NOMO-1 treated with dmso at 0.1 percent for 144 hours (cell line): Measurements from ENCODE around the gene ANKRD16.
A peak's percentile ranks its signal among the peaks of the same experiment; 100 is the strongest.
"Not testable (repeated sequence)": the region's sequence is repeated elsewhere in the genome, so short reads cannot be mapped to it uniquely, and the experiment has no call there.

Experiments used
- DNase-seq: peaks from one replicate; lab custom pipeline; 2025; ENCODE audit not compliant: unreplicated experiment; lab: John Stamatoyannopoulos, UW

The ANKRD16 gene

DNA sequence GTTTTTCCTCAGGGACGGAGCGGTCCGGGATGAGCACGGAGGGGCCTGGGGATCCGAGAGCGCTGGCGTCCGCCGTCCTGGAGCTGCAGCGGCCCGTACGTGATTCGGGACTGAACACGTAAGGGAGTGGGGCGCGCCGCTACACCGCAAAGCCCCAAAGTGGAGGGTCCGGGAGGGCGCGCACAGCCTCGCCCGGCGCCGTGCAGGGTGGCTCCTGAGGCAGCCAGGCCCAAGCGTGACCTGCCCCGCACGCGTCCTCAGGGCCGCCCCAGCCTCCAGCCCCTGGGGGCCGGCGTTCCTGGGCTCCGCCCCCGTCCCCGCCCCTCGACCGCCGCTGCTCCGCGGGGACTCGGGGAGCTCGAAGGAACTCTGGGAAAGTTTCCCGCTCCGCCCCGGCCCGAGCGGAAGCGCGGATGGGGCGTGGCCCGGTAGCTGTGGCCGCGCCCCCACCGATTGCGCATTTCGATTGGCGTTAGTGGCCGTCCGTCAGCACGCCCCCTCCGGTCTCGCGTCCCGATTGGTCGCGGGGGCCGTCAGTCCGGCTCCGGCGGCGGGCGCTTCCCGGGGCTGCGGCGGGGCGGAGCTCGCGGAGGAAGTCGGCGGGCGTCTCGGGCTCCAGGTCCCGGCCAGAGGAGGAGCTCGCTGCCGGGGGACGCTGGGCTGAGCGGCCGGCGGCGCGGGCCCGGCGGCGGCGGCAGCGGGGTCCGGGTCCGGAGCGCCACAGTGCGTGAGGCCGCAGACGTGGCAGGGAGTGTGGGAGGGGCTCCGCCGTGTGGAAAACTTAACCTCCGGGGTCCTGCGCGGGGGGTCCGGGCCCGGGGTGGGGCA lies at the start of gene ANKRD16, which contains the start of gene FBH1:
Gene ANKRD16, minus strand, starts transcription at position 270 of the 828 bp plus-strand sequence. CDS start 539 bp downstream, outside the sequence.
Gene FBH1, plus strand, starts transcription at position 620 of the 828 bp plus-strand sequence. Its CDS starts 103 bp downstream, at position 723.
- peak; percentile 95 for DNase-seq

DNA sequence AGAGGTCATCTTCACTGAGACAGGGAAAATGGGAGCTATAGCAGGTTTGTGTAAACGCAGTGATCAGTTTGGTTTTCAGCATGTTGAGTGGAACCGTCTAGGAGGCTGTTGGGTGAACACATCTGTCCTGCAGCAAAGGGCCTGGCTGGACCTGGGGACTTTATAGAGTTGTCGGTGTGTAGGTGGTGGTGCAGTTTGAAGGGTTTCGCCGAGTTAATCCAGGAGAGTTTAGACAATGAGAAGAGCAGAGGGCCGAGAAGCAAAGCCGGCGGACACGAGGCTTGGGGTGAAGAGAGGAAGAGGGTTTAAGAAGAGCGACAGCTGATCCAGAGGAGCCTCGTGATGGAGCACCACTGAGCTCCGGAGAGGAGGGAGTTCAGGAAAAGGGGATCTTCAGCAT lies 48.6 kb upstream of the ANKRD16 start:
- DNase-seq: no peak

DNA sequence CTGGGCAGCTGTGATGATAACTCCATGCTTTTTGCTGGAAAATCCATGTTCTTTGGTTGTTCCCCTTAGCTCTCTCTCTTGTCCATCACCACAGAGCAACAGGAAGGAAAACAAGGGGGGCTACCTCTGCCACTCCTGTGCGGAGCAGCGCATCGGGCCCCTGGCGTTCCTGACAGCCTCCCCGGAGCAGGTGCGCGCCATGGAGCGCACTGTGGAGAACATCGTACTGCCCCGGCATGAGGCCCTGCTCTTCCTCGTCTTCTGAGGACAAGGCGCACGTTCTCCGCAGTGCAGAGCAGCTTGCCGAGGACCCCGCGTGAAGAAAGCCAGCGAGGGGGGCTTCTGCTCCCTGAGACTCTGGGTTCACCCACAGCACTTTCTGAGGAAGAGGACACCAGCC lies 47.3 kb upstream of the ANKRD16 start:
- DNase-seq: no peak

DNA sequence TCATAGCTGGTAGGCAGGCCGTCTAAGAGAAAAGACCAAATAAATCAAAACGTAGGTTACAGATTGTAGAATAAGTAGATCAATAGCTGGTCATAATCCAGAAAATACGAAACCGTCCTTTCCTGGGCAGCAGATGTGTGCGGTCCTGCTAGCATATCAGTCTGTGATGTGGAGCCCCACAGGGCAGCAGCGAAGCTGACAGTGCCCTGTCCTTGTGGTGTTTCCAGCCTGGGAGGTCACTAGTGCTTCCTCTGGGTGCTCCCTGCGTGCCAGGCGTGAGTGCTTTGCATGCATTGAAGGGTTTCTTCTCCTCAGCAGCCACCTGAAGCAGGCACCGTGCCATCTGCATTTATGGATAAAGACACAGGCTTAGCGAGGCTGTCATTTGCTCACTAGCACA lies 45.9 kb upstream of the ANKRD16 start:
- no peak for DNase-seq

DNA sequence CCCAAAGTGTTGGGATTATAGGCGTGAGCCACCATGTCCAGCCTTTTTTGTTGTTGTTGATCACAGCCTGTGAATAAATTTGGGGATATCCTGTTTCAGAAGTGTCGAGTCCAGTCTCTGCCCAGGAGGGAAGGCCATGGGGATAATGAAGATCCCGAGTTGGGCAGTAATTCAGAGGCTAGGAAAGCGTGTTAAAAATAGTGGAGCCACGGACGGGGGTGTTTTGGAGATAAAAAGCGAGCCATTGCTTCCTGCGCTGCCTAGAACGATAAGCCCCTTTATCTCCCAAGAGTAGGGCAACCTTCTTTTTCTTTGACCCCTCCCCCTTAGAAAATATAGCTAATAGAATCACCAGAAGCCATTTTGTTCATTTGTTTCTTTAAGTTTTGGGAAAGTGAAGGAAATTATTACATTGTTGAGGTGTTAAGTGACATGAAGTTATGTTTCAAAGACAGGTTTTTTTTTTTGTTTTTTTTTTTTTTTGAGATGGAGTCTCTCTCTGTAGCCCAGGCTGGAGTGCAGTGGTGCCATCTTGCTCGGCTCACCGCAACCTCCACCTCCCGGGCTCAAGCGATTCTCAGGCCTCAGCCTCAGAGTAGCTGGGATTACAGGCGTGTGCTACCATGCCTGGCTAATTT lies 44.3 kb upstream of the ANKRD16 start:
- DNase-seq: no peak

DNA sequence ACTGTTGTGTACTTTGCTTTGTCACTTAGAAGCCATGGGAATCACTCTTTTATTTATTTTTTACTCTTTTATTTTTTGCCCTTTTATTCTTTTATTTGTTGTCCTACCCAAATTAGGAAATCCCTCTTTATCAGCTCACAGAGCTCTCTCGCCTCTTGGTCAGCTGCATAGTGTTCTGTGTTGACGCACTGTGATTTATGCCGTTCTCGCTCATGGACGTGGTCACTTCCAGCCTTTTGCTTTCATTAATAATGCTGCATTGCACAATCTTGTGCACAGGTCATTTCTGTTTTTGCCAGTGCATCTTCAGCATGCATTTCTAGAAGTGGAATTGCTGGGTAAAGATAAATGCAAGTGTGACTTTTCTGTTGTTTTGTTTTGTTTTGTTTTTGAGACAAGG lies 42.7 kb upstream of the ANKRD16 start:
- no peak for DNase-seq

DNA sequence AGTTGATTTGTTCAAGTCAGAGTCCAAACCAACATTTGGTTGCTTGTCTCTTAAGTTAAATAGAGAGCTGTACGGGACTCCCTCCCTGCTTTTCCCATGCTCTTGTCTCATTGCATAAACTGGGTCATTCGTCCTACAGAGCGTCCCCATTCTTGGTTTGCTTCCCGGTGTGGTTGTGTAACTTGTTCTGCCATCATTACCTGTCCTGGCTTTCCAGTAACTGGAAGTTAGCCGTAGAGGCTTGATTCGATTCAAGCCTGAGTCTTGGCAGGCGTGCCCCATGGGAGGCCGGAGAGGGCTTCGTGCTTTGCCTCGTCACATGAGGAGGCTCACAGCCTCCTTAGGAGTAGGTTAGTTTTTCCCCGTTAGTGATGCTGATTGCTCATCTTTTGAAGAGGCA lies 40.6 kb upstream of the ANKRD16 start:
- no peak for DNase-seq

DNA sequence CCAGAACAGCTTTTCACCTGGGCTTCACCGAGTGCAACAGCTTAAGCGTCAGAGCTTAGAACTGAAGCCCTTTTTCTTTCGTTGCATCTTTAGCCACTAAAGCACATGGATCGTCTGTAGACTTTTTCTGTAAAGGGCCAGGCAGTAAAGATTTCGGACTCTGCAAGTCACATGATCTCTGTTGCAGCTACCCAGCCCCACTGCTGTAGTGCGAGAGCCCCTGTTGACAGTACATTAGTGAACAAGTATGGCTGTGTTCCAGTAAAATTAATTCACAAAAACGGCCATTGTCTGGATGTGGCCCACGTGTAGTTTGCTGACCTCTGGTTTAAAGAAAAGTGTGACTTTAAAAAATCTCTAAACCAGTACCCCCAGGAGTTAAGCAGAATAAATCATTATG lies 39.7 kb upstream of the ANKRD16 start:
- no peak for DNase-seq

DNA sequence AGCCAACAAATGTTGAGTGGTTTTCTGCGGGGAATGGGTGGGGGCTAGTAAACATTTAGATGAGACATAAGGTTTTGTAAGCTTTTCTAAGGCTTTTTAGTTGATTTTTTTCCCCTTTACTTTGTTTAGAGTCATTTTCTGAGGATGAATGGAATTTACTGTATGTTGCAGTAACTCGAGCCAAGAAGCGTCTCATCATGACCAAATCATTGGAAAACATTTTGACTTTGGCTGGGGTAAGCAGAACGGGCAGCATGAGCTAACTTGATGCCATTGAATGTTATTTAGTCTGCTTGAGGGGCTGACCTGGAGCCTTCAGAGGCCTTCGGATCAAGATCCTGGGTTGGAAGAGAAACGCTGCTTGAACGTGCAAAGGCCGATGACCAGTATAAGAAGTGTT lies 37.6 kb upstream of the ANKRD16 start:
- DNase-seq: no peak

DNA sequence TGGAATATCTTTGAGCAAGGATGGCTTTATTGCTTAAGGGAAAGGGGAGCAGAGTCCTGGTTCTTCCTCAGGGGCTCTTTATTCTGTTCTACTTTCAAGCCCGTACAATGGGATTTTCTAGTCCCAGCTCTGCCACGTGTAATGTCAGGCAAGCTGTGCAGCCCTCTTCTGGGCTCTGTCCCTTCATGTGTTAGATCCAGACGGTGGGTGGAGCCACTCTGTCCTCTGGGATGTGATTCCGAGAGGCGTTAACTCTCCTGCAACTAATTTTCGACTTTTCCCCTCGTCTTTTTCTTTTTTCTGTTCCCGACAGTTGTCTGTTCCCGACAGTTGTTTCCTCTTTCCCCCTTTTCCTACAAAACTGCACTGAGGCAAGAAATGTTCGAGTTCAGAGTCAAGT lies 35.2 kb upstream of the ANKRD16 start:
- no peak for DNase-seq

DNA sequence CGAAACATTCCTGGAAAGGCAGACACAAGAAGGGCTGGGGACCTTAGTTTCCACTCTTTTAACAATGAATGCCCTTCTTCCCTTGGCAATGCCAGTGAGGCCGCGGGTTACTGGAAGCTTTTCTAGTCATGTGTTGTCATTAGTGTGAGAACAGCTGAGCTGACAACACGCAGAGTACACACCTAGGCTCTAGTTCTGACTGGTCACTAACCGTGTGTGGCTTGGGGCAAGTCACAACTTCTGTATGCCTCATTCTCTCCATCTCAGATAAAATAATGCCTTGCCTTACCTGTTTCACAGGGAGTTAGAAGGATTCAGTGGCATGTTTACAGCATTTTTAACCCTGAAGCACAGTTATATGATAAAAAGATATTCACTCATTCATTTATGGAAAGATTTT lies 32.1 kb upstream of the ANKRD16 start:
- no peak for DNase-seq

DNA sequence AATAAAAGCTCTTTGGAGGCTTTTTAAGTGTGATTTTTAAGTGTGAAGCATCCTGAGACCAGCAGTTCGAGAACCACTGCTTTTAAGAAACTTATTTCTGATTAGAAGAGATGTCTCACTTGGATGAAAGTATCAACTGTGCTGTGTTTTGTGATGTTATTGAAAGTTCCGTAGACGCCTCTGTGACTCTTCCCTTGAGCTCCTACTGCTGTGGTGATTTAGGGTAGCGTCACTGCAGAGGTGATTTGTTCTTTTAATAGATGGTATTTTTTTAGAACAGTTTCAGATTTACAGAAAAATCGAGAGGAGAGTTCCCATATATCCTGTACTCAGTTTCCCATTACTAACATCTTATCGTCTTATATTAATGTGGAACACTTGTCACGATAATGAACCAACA lies 29.9 kb upstream of the ANKRD16 start:
- no peak for DNase-seq

DNA sequence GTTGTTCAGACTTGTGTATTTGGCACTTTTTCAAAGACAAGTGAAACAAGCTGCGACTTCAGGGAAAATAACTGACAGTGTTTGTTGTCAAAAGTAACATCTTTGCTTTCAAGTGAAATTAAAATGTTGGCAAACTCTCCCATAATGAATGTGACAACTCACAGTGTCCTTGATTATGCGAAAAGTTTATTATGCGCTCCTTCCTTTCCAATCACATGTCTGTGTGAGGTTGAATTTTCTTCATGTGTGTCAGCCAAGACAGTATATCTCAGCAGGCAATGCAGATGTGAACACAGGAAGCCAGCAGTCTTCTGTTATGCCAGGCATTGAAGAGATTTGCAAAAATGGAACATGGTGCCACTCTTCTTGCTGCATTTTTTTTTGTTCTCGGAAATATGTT lies 29.1 kb upstream of the ANKRD16 start:
- DNase-seq: no peak

DNA sequence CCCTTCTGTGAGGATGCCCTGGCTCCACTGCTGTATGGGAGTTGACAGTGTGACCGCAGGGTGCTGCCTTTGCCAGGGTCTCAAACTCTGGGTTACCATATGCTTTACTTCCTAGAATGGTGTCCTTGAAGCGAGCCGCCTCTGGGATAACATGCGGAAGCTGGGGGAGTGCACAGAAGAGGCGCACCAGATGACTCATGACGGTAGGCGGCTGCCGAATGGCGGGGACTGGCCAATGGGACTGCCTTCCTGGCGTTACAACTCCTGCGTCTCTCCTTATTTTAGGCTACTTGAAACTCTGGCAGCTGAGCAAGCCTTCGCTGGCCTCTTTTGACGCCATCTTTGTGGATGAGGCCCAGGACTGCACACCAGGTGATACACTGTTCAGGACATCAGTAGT lies 27.6 kb upstream of the ANKRD16 start:
- DNase-seq: no peak

DNA sequence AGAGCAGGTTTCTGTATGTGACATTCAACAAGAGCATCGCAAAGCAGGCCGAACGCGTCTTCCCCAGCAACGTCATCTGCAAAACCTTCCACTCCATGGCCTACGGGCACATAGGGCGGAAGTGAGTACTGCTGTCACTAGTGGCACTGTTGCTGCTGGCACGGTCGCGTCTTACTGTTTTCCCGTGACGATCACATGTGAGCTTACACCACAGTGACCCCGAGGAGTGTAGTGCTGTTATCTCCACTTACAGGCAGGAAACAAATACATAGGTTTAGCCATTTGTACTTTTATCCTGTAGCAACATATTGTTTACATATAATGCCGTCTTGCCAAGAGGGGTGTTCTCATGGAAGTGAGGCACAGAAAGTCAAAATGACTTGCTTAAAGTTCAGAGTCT lies 25.8 kb upstream of the ANKRD16 start:
- DNase-seq: no peak

DNA sequence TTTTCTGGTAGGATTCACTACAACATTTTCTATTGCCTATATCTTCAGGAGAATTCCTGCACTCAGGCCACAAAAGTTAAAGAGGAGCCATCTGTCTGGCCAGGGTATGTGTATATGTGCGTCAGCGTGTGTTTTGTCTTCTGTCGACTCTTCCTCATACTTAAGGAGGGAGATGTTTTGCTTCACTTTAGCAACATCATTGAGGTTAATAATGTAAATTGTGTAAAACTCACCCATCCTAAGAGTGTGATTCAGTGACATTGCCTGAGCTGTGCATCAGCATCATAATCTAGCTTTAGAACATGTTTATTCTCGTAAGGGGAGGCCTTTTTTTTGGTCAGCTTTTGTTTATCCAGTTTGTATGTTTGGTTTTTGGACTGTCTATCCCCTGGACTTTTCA lies 24.0 kb upstream of the ANKRD16 start:
- no peak for DNase-seq

DNA sequence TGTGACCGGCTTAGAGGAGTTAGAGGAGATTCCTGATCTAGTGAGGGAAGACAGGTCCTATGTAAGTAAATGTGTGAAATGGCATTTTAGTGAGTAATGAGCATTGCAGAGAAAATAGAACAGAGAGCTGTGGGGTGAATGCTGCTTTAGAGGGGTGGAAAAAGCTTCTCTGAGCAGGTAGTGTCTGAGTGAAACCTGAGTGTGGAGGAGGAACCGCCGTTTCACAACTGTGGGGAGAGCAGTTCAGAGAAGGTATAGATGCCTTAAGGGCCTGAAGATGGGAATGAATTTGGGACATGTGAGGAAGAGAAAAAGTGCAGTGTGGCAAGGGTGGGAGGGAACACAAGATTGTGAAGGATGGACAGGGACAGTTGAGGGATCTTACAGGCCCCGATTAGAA lies 22.0 kb upstream of the ANKRD16 start:
- no peak for DNase-seq

DNA sequence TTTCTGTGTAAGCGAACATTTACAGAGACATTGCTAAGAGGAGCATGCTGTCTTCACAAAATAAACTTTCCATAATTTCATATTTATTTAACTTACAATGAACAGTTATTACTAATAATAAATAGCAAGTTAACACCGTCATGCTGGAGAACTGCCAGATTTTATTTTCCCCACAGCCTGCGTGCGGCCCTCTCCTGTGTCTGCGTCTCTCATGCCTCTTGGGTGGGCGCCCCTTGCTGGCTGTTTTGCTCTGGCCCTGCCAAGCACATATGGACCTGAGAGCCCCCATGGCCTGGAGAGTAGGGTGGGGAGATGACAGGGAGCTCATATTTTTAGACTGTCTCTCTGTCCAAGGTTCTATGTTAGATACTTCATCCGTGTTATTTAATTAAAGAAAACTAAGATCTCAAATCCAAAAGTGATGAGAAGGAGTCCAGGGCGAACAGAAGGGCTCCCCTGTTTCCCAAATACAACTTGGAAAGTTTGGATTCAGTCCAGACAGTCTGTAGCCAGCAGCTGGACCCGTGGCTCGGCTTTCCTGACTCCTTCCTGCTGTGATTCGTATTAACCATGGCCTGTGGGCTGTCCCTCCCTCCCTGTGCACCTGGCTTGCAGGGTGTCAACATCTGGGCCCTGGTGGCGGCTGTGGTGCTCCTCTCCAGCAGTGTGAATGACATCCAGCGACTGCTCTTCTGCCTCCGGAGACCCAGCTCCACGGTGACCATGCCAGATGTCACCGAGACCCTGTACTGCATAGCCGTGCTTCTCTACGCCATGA lies 20.8 kb upstream of the ANKRD16 start:
- no peak for DNase-seq

DNA sequence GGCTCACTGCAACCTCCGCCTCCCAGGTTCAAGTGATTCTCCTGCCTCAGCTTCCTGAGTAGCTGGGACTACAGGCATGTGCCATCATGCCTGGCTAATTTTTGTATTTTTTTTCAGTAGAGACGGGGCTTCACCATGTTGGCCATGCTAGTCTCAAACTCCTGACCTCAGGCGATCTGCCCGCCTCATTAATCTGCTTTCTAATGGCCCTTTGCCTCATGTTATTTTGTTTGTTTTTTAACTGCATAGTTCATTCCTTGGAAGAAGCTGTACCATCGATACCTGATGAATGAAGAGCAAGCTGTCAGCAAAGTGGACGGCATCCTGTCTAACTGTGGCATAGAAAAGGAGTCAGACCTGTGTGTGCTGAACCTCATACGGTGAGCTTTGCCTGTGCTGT lies 19.0 kb upstream of the ANKRD16 start:
- DNase-seq: not testable (repeated sequence)

DNA sequence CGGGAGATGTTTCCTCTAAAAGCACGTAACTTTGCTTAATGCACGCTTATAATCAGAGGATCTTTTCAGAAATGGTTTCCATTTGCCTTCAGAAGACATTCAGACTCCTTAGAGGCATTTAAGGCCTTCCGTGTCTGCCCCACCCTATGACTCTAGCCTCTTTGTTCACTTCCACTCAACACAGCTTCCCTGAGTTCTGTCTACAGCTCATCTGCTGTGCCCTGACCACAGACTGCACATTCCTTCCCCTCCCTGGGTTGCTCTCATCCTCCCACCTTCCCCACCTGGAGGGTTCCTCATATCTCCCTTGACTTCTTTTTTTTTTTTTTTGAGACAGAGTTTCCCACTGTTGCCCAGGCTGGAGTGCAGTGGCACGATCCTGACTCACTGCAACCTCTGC lies 17.0 kb upstream of the ANKRD16 start:
- no peak for DNase-seq

DNA sequence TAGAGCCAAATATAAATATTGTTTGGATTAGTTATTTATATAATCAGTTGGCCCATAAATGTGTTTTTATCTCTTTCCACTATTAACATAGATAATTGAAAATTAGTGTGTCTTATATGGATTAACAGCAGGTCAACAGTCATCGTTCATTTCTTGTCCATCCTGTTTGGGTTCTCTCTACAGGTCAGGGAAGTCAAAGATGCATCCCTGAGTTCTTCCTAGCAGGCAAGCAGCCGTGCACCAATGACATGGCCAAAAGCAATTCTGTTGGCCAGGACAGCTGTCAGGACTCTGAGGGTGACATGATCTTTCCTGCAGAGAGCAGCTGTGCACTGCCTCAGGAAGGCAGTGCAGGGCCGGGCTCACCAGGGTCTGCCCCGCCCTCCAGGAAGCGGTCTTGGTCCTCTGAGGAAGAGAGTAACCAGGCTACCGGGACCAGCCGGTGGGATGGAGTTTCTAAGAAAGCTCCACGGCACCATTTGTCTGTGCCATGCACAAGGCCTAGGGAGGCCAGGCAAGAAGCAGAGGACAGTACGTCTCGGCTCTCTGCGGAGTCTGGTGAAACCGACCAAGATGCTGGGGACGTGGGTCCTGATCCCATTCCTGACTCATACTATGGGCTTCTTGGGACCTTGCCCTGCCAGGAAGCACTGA lies 16.3 kb upstream of the ANKRD16 start:
- no peak for DNase-seq
